ENCODE data around the gene GAA.

DNA sequence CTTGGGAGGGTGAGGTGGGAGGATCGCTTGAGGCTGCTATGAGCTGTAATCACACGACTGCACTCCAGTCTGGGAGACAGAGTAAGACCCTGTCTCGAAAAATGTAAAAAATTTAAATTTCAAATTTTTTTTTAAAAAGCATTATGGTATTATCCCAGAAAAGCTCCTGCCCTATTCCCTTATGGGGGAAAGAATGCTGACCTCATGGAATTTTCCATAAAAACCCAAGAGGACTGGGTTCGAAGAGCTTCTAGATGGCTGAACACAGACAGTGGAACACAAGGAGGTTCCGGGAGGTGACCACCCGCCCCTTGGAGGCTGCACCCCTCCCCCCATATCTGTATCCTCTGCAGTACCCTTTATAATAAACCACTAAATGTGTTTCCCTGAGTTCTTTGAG, 41.5 kb downstream of the GAA start:
- TF ChIP-seq, protein P1, sequence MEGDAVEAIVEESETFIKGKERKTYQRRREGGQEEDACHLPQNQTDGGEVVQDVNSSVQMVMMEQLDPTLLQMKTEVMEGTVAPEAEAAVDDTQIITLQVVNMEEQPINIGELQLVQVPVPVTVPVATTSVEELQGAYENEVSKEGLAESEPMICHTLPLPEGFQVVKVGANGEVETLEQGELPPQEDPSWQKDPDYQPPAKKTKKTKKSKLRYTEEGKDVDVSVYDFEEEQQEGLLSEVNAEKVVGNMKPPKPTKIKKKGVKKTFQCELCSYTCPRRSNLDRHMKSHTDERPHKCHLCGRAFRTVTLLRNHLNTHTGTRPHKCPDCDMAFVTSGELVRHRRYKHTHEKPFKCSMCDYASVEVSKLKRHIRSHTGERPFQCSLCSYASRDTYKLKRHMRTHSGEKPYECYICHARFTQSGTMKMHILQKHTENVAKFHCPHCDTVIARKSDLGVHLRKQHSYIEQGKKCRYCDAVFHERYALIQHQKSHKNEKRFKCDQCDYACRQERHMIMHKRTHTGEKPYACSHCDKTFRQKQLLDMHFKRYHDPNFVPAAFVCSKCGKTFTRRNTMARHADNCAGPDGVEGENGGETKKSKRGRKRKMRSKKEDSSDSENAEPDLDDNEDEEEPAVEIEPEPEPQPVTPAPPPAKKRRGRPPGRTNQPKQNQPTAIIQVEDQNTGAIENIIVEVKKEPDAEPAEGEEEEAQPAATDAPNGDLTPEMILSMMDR (IDR thresholded peaks at IDR 0.05), result no peak
- TF ChIP-seq TCF7L2 (IDR thresholded peaks at IDR 0.05; ENCODE audit: low read depth, low read length) (no peak), POLR2AphosphoS5 (IDR thresholded peaks at IDR 0.05; ENCODE audit: low read depth, low read length) (no peak)

Data from Panc1 (cell line).